ENCODE measurements around the gene FGF14.

FGF14 gene

GRCh38 chr13:102401766-102402165, at the start of gene FGF14:
TSS of gene FGF14 (minus strand) at chr13:102402048.
- no peak for DNase-seq (ENCODE audit: low spot score)

GRCh38 chr13:102443249-102443648, 41.4 kb upstream of the FGF14 start:
- DNase-seq (ENCODE audit: low spot score), result no peak

- no peak for DNase-seq (ENCODE audit: low spot score)
These were observed 39.2 kb upstream of the FGF14 start for GRCh38 chr13:102441085-102441484.

GRCh38 chr13:102440259-102440936, 38.5 kb upstream of the FGF14 start:
- no peak for DNase-seq (ENCODE audit: low spot score)

- DNase-seq (ENCODE audit: low spot score), result no peak
These were observed 20.8 kb upstream of the FGF14 start for GRCh38 chr13:102422690-102423089.

- DNase-seq (ENCODE audit: low spot score), result no peak
These were observed 3.8 kb upstream of the FGF14 start for GRCh38 chr13:102405499-102406100.

GRCh38 chr13:102402290-102402689, 442 bp upstream of the FGF14 start:
- DNase-seq (ENCODE audit: low spot score), result no peak

- no peak for DNase-seq (ENCODE audit: low spot score)
These were observed 583 bp downstream of the FGF14 start for GRCh38 chr13:102401265-102401664.

GRCh38 chr13:102400675-102401145, 1.1 kb downstream of the FGF14 start:
- no peak for DNase-seq (ENCODE audit: low spot score)

- no peak for DNase-seq (ENCODE audit: low spot score)
These were observed 1.8 kb downstream of the FGF14 start for GRCh38 chr13:102399791-102400674.

GRCh38 chr13:102395939-102396338, 5.9 kb downstream of the FGF14 start:
- no peak for DNase-seq (ENCODE audit: low spot score)

- DNase-seq (ENCODE audit: low spot score), result no peak
These were observed 6.7 kb downstream of the FGF14 start for GRCh38 chr13:102395174-102395573.

GRCh38 chr13:102394158-102395053, 7.4 kb downstream of the FGF14 start:
- DNase-seq (ENCODE audit: low spot score), result peak; percentile 96

- peak; percentile 15 for DNase-seq (ENCODE audit: low spot score)
These were observed 9.2 kb downstream of the FGF14 start for GRCh38 chr13:102392481-102393209.

GRCh38 chr13:102386461-102386860, 15.4 kb downstream of the FGF14 start:
- DNase-seq (ENCODE audit: low spot score), result no peak

- DNase-seq (ENCODE audit: low spot score), result no peak
These were observed 21.8 kb downstream of the FGF14 start for GRCh38 chr13:102380012-102380411.

GRCh38 chr13:102376318-102376717, 25.5 kb downstream of the FGF14 start:
- no peak for DNase-seq (ENCODE audit: low spot score)

GRCh38 chr13:102374726-102375125, 27.1 kb downstream of the FGF14 start:
- no peak for DNase-seq (ENCODE audit: low spot score)

- DNase-seq (ENCODE audit: low spot score), result no peak
These were observed 27.6 kb downstream of the FGF14 start for GRCh38 chr13:102374233-102374632.

GRCh38 chr13:102373221-102373620, 28.6 kb downstream of the FGF14 start:
- DNase-seq (ENCODE audit: low spot score), result no peak

GRCh38 chr13:102369302-102369701, 32.5 kb downstream of the FGF14 start:
- no peak for DNase-seq (ENCODE audit: low spot score)

Measured in CD4-positive, alpha-beta T cell treated with Interleukin-2 at 100 ng/mL for 4 hours (primary cell).